Body of pancreas (tissue), 4 donors: ENCODE measurements around the gene UBXN6. TPM values are rescaled to one million over a fixed set of nuclear protein-coding genes. Genes with fewer than 3 reads are reported as not detected.
A peak's percentile ranks its signal among the peaks of the same experiment; 100 is the strongest.

Source experiments
- ATAC-seq: fragments of 150-250 bp; one replicate; pipeline ENCODE4 v1.9.1; 2016
- DNase-seq, 4 donors: peaks; one replicate each; pipeline ENCODE4 v3.0.0-alpha.2; 2019
- H3K27ac ChIP-seq, 4 donors: fragments of 200-600 bp; sonication (generic); 1 replicate in 3 of 4; 2 replicates in 1 of 4; pipeline versions ENCODE4 v1.5.1 to v1.6.1; 2016 to 2019; ENCODE audit warnings: mild to moderate bottlenecking in 1 of 4, mixed read lengths in 1 of 4, moderate library complexity in 1 of 4
- H3K27me3 ChIP-seq, 2 donors: fragments of 200-600 bp; sonication (generic); one replicate each; pipeline ENCODE4 v1.6.0; 2016; ENCODE audit warnings: mild to moderate bottlenecking in 1 of 2
- H3K36me3 ChIP-seq, 2 donors: fragments of 200-600 bp; sonication (generic); replicated peaks in 1 of 2; 2 replicates each; pipeline ENCODE4 v1.5.1; 2016; ENCODE audit warnings: low read depth in 2 of 2; ENCODE audit not compliant: insufficient read depth in 1 of 2
- H3K4me1 ChIP-seq: fragments of 200-600 bp; sonication (generic); one replicate; pipeline ENCODE4 v1.6.0; 2016
- H3K4me3 ChIP-seq, 2 donors: fragments of 200-600 bp; sonication (generic); 1 replicate in 1 of 2; 2 replicates in 1 of 2; pipeline ENCODE4 v1.5.1; 2016 to 2019
- H3K9me3 ChIP-seq, 3 donors: fragments of 200-600 bp; sonication (generic); 1 replicate in 2 of 3; 2 replicates in 1 of 3; pipeline ENCODE4 v1.5.1; 2016
- CTCF ChIP-seq, 7 experiments: fragments of 450-650 bp in 4 of 7; fragments of 200-600 bp in 3 of 7; sonication (generic) in 3 of 7; IDR thresholded peaks; one replicate each; pipeline ENCODE4 v1.5.1; 2016 to 2019; ENCODE audit warnings: antibody characterized with exemption in 7 of 7
- POLR2A ChIP-seq, 3 donors: fragments of 450-650 bp; IDR thresholded peaks; one replicate each; pipeline ENCODE4 v1.6.1; 2016; ENCODE audit warnings: antibody characterized with exemption in 3 of 3, mild to moderate bottlenecking in 2 of 3
- WGBS, 2 donors: methylation state at CpG; one replicate each; pipeline ENCODE4 v1.1.5; 2017; 5-methylcytosine and 5-hydroxymethylcytosine counted together
- intact Hi-C: fragments of 100-400 bp; cut with DNase I; formaldehyde crosslinking; loops from one replicate; pipeline ENCODE4 v1.15.1; 2023
- total RNA-seq, 2 donors: library from RNA; depleted of rRNA; stranded (reverse); fragments of >200 nt; gene quantifications; one replicate each; pipeline ENCODE4 v1.1.0, GENCODE V29; 2016

Gene UBXN6
- total RNA-seq, 2 donors from 2014 or later: 64.6 to 107 TPM

- Histone ChIP-seq H3K9me3 (no peaks in the 10 kb centered on the region), H3K4me3 (no peak overlapping the region), H3K4me1 (peaks cover 40% of the 10 kb centered on the region), H3K27ac (no peak overlapping the region), H3K27me3 (no peaks in the 10 kb centered on the region), H3K36me3 (peaks cover 0 to 31% of the 10 kb centered on the region in 2 donors)
- TF ChIP-seq CTCF (IDR thresholded peaks at IDR 0.05) (no peak), POLR2A (IDR thresholded peaks at IDR 0.05) (no peak)
- DNase-seq (no peak), ATAC-seq (no peak)
- 79 to 91% methylated on average over 14 to 34 of the region's 34 CpGs for WGBS, 2 donors
- intact Hi-C loops: no loop called here
These were observed 4.1 kb downstream of the UBXN6 start for GRCh38 chr19:4453232-4454179.

- ATAC-seq (no peak), DNase-seq (no peak)
- TF ChIP-seq POLR2A (IDR thresholded peaks at IDR 0.05): no peak
- no peak for TF ChIP-seq CTCF (IDR thresholded peaks at IDR 0.05)
- Histone ChIP-seq H3K27ac (no peak overlapping the region), H3K36me3 (peaks cover 0 to 36% of the 10 kb centered on the region in 2 donors), H3K9me3 (no peaks in the 10 kb centered on the region), H3K4me3 (no peak overlapping the region), H3K27me3 (no peaks in the 10 kb centered on the region), H3K4me1 (peaks cover 43% of the 10 kb centered on the region)
- WGBS, 2 donors: 74 to 93% methylated on average over 7 to 24 of the region's 24 CpGs
- intact Hi-C loops: no loop called here
These were observed 5.2 kb downstream of the UBXN6 start for GRCh38 chr19:4452230-4452990.

- Histone ChIP-seq H3K27ac (peak overlapping the region; percentile 61 to 83 (median 77)), H3K36me3 (peaks cover 12 to 59% of the 10 kb centered on the region in 2 donors), H3K4me1 (peaks cover 27% of the 10 kb centered on the region), H3K27me3 (no peaks in the 10 kb centered on the region), H3K4me3 (no peak overlapping the region), H3K9me3 (no peaks in the 10 kb centered on the region)
- intact Hi-C loops: no loop called here
- DNase-seq: no peak
- peak; percentile 9 for ATAC-seq
- no peak for TF ChIP-seq POLR2A (IDR thresholded peaks at IDR 0.05)
- TF ChIP-seq CTCF (IDR thresholded peaks at IDR 0.05): no peak
- 72 to 73% methylated on average over 9 of the region's 9 CpGs for WGBS, 2 donors
These were observed 8.0 kb downstream of the UBXN6 start for GRCh38 chr19:4449639-4450028.

GRCh38 chr19:4449022-4449638, 8.5 kb downstream of the UBXN6 start:
- peak in 2 of 3 donors; percentile 6 to 13 for TF ChIP-seq POLR2A (IDR thresholded peaks at IDR 0.05)
- peak in 4 of 7 experiments; percentile 27 to 40 (median 32) for TF ChIP-seq CTCF (IDR thresholded peaks at IDR 0.05)
- H3K27ac ChIP-seq: peak overlapping the region; percentile 61 to 83 (median 77)
- peak; percentile 76 to 86 (median 84) for DNase-seq

More at GRCh38 chr19:4449022-4449638, 8.5 kb downstream of the UBXN6 start:
- WGBS, 2 donors: 36 to 48% methylated on average over 16 to 24 of the region's 24 CpGs
- peaks cover 27% of the 10 kb centered on the region for H3K4me1 ChIP-seq
- peaks cover 12 to 58% of the 10 kb centered on the region in 2 donors for H3K36me3 ChIP-seq
- no peak overlapping the region for H3K4me3 ChIP-seq
- no peaks in the 10 kb centered on the region for H3K9me3 ChIP-seq
- intact Hi-C loops: no loop called here
- no peaks in the 10 kb centered on the region for H3K27me3 ChIP-seq
- ATAC-seq: peak; percentile 74
